H1 (cell line): Measurements from ENCODE around the gene ADAT3. TPM values are rescaled to one million over a fixed set of nuclear protein-coding genes. Genes with fewer than 3 reads are reported as not detected.
"Not testable (repeated sequence)": the region's sequence is repeated elsewhere in the genome, so short reads cannot be mapped to it uniquely, and the experiment has no call there.

ENCODE experiments used
- CTCF ChIA-PET: fragments of 300-600 bp; sonication (Branson Sonifier 250); formaldehyde crosslinking; loops from one replicate; lab custom pipeline; 2021; ENCODE audit not compliant: partially characterized antibody; lab: Charles Lee
- POLR2A ChIA-PET: fragments of 300-600 bp; sonication (Branson Sonifier 250); formaldehyde crosslinking; loops from one replicate; lab custom pipeline; 2021; ENCODE audit warnings: inconsistent platforms; ENCODE audit not compliant: partially characterized antibody; lab: Charles Lee
- DNase-seq, 2 experiments: peaks; one replicate each; pipeline versions ENCODE4 v3.0.0 to v3.0.0-alpha.2; 2010 to 2022; ENCODE audit warnings: low spot score in 2 of 2, low read depth in 1 of 2, mixed read lengths in 1 of 2
- FAIRE-seq: peaks from 2 replicates; lab custom pipeline; 2011; peaks lifted over from hg19 to GRCh38; lab: Jason Lieb, UNC
- H2AFZ ChIP-seq: 2 replicates; pipeline ENCODE4 v1.8.1; 2012; ENCODE audit warnings: low read length, inconsistent platforms
- H2AK5ac ChIP-seq: 2 replicates; pipeline ENCODE4 v1.6.1; 2013; ENCODE audit warnings: low read depth, low read length
- H2BK120ac ChIP-seq: replicated peaks from 2 replicates; pipeline ENCODE3; 2013; ENCODE audit warnings: low read depth, low read length, inconsistent platforms
- H2BK12ac ChIP-seq: 2 replicates; pipeline ENCODE4 v1.6.1; 2013; ENCODE audit warnings: low read depth, low read length
- H2BK15ac ChIP-seq: 2 replicates; pipeline ENCODE4 v1.6.1; 2013; ENCODE audit warnings: low read length
- H2BK20ac ChIP-seq: 2 replicates; pipeline ENCODE4 v1.6.1; 2013; ENCODE audit warnings: low read length
- H2BK5ac ChIP-seq: 2 replicates; pipeline ENCODE4 v1.6.1; 2013; ENCODE audit warnings: low read depth, low read length
- H3K14ac ChIP-seq: 2 replicates; pipeline ENCODE4 v1.6.1; 2013; ENCODE audit warnings: inconsistent platforms; ENCODE audit not compliant: insufficient read length
- H3K18ac ChIP-seq: 2 replicates; pipeline ENCODE4 v1.6.1; 2013; ENCODE audit warnings: low read length; ENCODE audit errors: extremely low read depth
- H3K23ac ChIP-seq: 2 replicates; pipeline ENCODE4 v1.6.1; 2013; ENCODE audit warnings: inconsistent platforms; ENCODE audit not compliant: insufficient read length
- H3K23me2 ChIP-seq: 2 replicates; pipeline ENCODE4 v1.6.1; 2013; ENCODE audit warnings: low read depth, low read length
- H3K27ac ChIP-seq: 2 replicates; pipeline ENCODE4 v1.6.1; 2011; ENCODE audit warnings: low read depth, low read length, inconsistent platforms
- H3K27me3 ChIP-seq, 4 experiments: replicated peaks in 1 of 4; 1 replicate in 1 of 4; 2 replicates in 3 of 4; pipeline versions ENCODE4 v1.6.1 to v1.8.1; 2011 to 2013; ENCODE audit warnings: low read length in 3 of 4, mild to moderate bottlenecking in 3 of 4, inconsistent platforms in 2 of 4, mixed read lengths in 2 of 4, moderate library complexity in 1 of 4; ENCODE audit not compliant: control insufficient read depth in 3 of 4, insufficient read depth in 3 of 4; ENCODE audit errors: extremely low read depth in 1 of 4
- H3K36me3 ChIP-seq, 4 experiments: 2 replicates each; pipeline versions ENCODE4 v1.6.1 to v1.8.1; 2011 to 2013; ENCODE audit warnings: mild to moderate bottlenecking in 4 of 4, low read length in 3 of 4, moderate library complexity in 2 of 4, control low read depth in 1 of 4, inconsistent platforms in 1 of 4; ENCODE audit not compliant: insufficient read depth in 4 of 4, control insufficient read depth in 2 of 4
- H3K4ac ChIP-seq: replicated peaks from 2 replicates; pipeline ENCODE3; 2013; ENCODE audit warnings: low read length, low read depth, mixed read lengths, inconsistent platforms; ENCODE audit not compliant: insufficient read length
- H3K4me1 ChIP-seq, 4 experiments: replicated peaks in 1 of 4; 1 replicate in 1 of 4; 2 replicates in 3 of 4; pipeline versions ENCODE4 v1.6.1 to v1.8.1; 2011 to 2013; ENCODE audit warnings: low read length in 3 of 4, inconsistent platforms in 2 of 4, mixed read lengths in 1 of 4; ENCODE audit not compliant: insufficient read depth in 4 of 4, control insufficient read depth in 3 of 4
- H3K4me2 ChIP-seq, 2 experiments: 2 replicates each; pipeline versions ENCODE4 v1.6.1 to v1.8.1; 2011 to 2013; ENCODE audit warnings: low read depth in 2 of 2, low read length in 2 of 2, control low read depth in 1 of 2, inconsistent platforms in 1 of 2, mild to moderate bottlenecking in 1 of 2; ENCODE audit not compliant: insufficient read depth in 1 of 2
- H3K4me3 ChIP-seq, 4 experiments: fragments of 200-600, 300-600 bp in 1 of 4; sonication (generic), shearing (Covaris generic), sonication (Bioruptor Twin) in 1 of 4; 2 replicates each; pipeline versions ENCODE4 v1.5.1 to v1.8.1; 2011 to 2016; ENCODE audit warnings: low read length in 4 of 4, low read depth in 3 of 4, control low read depth in 2 of 4, inconsistent platforms in 2 of 4, mild to moderate bottlenecking in 2 of 4, mixed read lengths in 1 of 4, moderate library complexity in 1 of 4; ENCODE audit not compliant: insufficient read depth in 2 of 4; ENCODE audit errors: extremely low read depth in 1 of 4
- H3K56ac ChIP-seq: replicated peaks from 2 replicates; pipeline ENCODE3; 2013; ENCODE audit warnings: low read depth, mild to moderate bottlenecking, mixed read lengths, low read length, inconsistent platforms; ENCODE audit not compliant: insufficient read length
- H3K79me1 ChIP-seq: 2 replicates; pipeline ENCODE4 v1.6.1; 2013; ENCODE audit warnings: low read depth, low read length, control low read depth
- H3K79me2 ChIP-seq, 2 experiments: 2 replicates each; pipeline versions ENCODE4 v1.6.1 to v1.8.1; 2012 to 2013; ENCODE audit warnings: low read length in 2 of 2, mild to moderate bottlenecking in 2 of 2, inconsistent platforms in 1 of 2; ENCODE audit not compliant: insufficient read depth in 2 of 2, control insufficient read depth in 1 of 2
- H3K9ac ChIP-seq, 4 experiments: replicated peaks in 1 of 4; 1 replicate in 1 of 4; 2 replicates in 3 of 4; pipeline versions ENCODE4 v1.6.1 to v1.8.1; 2011 to 2013; ENCODE audit warnings: low read depth in 3 of 4, low read length in 3 of 4, control low read depth in 2 of 4, mild to moderate bottlenecking in 2 of 4, moderate library complexity in 2 of 4, inconsistent platforms in 1 of 4; ENCODE audit errors: extremely low read depth in 1 of 4
- H3K9me3 ChIP-seq, 2 experiments: 2 replicates each; pipeline versions ENCODE4 v1.6.1 to v1.8.1; 2012 to 2013; ENCODE audit warnings: mild to moderate bottlenecking in 2 of 2, moderate library complexity in 2 of 2, control low read depth in 1 of 2, inconsistent platforms in 1 of 2, low read depth in 1 of 2, low read length in 1 of 2, mixed read lengths in 1 of 2; ENCODE audit not compliant: insufficient read depth in 2 of 2
- H4K20me1 ChIP-seq, 2 experiments: replicated peaks in 1 of 2; 2 replicates each; pipeline versions ENCODE3 to v1.8.1; 2011 to 2013; ENCODE audit warnings: inconsistent platforms in 2 of 2, low read length in 2 of 2, mild to moderate bottlenecking in 1 of 2; ENCODE audit not compliant: insufficient read depth in 2 of 2, control insufficient read depth in 1 of 2
- H4K5ac ChIP-seq: 2 replicates; pipeline ENCODE4 v1.6.1; 2013; ENCODE audit warnings: low read length, low read depth, mixed read lengths, inconsistent platforms; ENCODE audit not compliant: insufficient read length
- H4K8ac ChIP-seq: 2 replicates; pipeline ENCODE4 v1.8.0; 2013; ENCODE audit warnings: mild to moderate bottlenecking, moderate library complexity, low read length, inconsistent platforms; ENCODE audit not compliant: insufficient read depth; ENCODE audit errors: extremely low read depth
- H4K91ac ChIP-seq: replicated peaks from 2 replicates; pipeline ENCODE3; 2013; ENCODE audit warnings: low read length, mixed read lengths, inconsistent platforms; ENCODE audit not compliant: insufficient read length
- WGBS, 2 experiments: shearing (Covaris generic) in 1 of 2; methylation state at CpG; one replicate each; pipeline versions ENCODE4 v1.1.6 to v1.1.7; 2013 to 2015; ENCODE audit warnings: low lambda C conversion rate in 2 of 2, mixed read lengths in 2 of 2, inconsistent platforms in 1 of 2, low coverage in 1 of 2, missing lambda C conversion rate in 1 of 2; ENCODE audit not compliant: insufficient replicate concordance in 2 of 2, insufficient coverage in 1 of 2, insufficient read length in 1 of 2; ENCODE audit errors: extremely low coverage in 1 of 2, missing lambda C conversion rate in 1 of 2; 5-methylcytosine and 5-hydroxymethylcytosine counted together
- polyA plus RNA-seq, 7 experiments: library from polyadenylated mRNA; depleted of rRNA in 3 of 7; stranded (reverse) in 5 of 7; unstranded in 2 of 7; fragments of >200 nt in 5 of 7; fragments of 200-250 nt in 2 of 7; gene quantifications; 1 replicate in 5 of 7; 2 replicates in 1 of 7; 4 replicates in 1 of 7; pipeline versions ENCODE4 v1.2.1 to v1.2.3, GENCODE V29; 2011 to 2013; ENCODE audit warnings: missing spikeins in 2 of 7, mixed read lengths in 2 of 7
- total RNA-seq: library from RNA; stranded (reverse); fragmentation: NEBNext Ultra II Directional; extraction: Animal tissue kit (Norgen Biotek cat#: 25700); gene quantifications from 2 replicates; pipeline ENCODE4 v1.2.1, GENCODE V29; 2021

Gene ADAT3
- total and polyA plus RNA-seq, 2 of the 8 experiments (the other 6 are each of a cell fraction or from before 2014, with no cell fraction given): 5.4 to 10.8 TPM

DNA sequence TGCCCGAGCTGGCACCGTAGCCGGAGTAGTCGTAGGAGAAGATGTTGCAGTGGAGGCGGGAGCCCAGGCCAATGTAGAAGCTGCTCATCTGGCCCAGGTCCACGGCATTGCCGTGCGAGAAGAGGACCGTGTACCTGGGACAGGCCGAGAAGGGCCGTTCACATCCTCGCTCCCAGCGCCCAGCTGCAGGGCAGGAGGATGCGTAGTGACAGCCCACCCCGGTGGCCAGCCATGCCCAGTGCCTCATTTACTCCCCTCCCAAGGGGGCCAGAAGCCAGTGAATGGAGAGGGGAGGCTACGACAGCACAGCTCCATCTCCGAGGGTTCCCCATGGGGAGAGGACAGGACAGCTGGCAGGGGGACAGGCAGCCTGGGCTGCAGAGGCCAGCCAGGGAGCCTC is 25.2 kb upstream of the ADAT3 start:
- CTCF ChIA-PET, H2BK15ac ChIP-seq, H3K23ac ChIP-seq, H3K56ac ChIP-seq, H3K4me2 ChIP-seq, H3K4me3 ChIP-seq, H3K4ac ChIP-seq, H2BK20ac ChIP-seq, H2BK5ac ChIP-seq, FAIRE-seq, H3K27ac ChIP-seq, H3K14ac ChIP-seq, H3K36me3 ChIP-seq, H3K18ac ChIP-seq, H3K9me3 ChIP-seq, H4K8ac ChIP-seq, DNase-seq, H4K5ac ChIP-seq, H2BK12ac ChIP-seq, H4K91ac ChIP-seq, H2AK5ac ChIP-seq, H3K27me3 ChIP-seq, H2AFZ ChIP-seq, H3K9ac ChIP-seq, H2BK120ac ChIP-seq: not testable (repeated sequence)
- H3K79me1 ChIP-seq: peaks cover 23% of the 10 kb centered on the region
- WGBS, 2 experiments: 95% methylated on average over 12 of the region's 17 CpGs; no CpG with 5 or more reads in 1 of the 2 experiments
- H3K4me1 ChIP-seq: peaks cover 3 to 14% (median 10%) of the 10 kb centered on the region in 4 experiments; a peak in 6 of 7 replicates
- H4K20me1 ChIP-seq: peaks cover 13 to 26% of the 10 kb centered on the region in 2 experiments
- peaks cover 20% of the 10 kb centered on the region for H3K23me2 ChIP-seq
- POLR2A ChIA-PET: interaction anchor here (1.5 kb wide), 1 partner anchor 15 kb away, joined by 3 read pairs; no protein-coding TSS in a partner anchor
- peaks cover 7 to 38% of the 10 kb centered on the region in 2 experiments for H3K79me2 ChIP-seq
